GM21515 (cell line): Measurements from ENCODE around the gene SHISAL1.

Source experiments
- ATAC-seq: cut with Tn5 transposase; IDR thresholded peaks from one replicate; pipeline ENCODE4 v1.9.1; 2021; ENCODE audit not compliant: unreplicated experiment

SHISAL1 gene

GRCh38 chr22:44312766-44313165 is at the start of gene SHISAL1:
Gene SHISAL1, minus strand, starts transcription at chr22:44312951. Its CDS starts 12,006 bp downstream, at chr22:44300945.
- no peak for ATAC-seq

- ATAC-seq = no peak
Measured at GRCh38 chr22:44361391-44362126, 48.8 kb upstream of the SHISAL1 start.

DNA sequence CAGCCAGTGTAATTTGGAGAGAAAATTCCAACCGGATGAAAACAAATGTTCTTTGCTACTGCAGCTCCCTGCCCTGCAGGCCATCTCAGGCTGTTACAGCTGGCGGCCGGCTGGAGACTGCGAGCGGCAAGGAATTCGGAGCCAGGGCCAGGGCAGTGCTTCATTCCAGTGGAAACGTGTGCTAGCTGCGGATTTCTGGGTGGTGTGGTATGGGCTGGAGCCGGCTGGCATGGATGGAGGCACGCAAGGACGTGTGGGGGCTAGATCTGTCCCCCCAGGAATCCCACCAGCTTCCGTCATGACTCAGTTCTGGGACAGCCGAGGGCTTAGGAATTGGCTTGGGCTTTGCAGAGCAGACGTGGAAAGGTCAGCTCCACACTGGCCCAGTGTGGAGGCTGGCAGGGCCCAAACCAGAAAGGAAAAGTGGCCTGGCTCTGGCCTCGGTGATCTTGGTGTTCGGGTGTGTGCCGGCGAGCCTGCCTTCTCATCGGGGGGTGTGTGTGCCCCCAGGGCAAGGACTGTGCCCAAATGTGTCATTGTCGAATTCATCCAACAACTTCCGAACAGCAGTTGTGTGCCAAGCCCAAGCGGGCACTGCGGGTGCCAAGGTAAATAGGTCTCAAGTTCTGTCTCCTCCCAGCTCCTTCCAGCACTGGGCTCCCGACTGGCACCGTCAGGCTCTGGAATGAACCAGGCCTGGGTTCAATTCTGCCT is 48.1 kb upstream of the SHISAL1 start:
- ATAC-seq = no peak

DNA sequence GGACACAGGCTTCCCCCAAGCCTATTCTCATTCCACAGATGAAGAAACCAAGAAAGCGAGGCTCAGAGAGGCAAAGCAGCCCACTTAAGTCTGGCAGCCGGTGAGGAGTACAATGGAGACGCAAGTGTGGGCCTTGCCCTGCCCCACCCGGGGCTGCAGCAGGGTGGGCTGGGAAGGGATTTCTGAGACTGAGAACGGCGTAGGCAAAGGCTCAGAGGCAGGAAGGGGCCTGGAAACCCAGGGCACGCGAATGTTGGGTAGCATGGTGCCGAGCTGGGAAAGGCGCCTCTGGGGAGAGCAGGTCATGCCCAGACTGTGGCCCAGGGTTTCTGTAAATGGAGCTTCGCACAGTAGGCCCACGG is 47.5 kb upstream of the SHISAL1 start:
- ATAC-seq = no peak

DNA sequence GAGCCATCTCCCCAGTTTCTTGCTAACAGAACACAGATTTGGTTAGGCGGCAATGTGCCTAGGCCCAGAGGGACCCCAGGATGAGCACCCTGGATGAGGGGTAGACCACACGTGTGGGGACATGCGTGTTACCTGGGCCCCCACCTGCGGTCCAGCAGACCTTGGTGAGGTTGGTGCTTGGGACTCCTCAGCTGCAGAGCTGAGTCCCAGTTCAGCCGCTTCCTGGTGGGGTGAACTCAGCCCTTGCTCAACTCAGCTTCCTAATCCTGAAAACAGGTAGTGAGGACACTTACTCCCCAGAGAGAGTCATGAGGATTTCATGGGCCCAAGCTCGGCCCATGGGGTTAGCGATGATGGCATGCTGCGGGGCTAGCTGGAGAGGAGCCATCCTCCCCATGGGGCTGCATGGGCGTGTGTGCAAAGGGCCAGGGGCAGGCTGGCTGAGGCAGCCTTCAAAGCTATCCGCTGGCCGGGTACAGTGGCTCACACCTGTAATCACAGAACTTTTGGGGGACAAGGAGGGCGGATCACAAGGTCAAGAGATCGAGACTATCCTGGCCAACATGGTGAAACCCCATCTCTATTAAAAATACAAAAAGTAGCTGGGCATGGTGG is 46.9 kb upstream of the SHISAL1 start:
- ATAC-seq = no peak

DNA sequence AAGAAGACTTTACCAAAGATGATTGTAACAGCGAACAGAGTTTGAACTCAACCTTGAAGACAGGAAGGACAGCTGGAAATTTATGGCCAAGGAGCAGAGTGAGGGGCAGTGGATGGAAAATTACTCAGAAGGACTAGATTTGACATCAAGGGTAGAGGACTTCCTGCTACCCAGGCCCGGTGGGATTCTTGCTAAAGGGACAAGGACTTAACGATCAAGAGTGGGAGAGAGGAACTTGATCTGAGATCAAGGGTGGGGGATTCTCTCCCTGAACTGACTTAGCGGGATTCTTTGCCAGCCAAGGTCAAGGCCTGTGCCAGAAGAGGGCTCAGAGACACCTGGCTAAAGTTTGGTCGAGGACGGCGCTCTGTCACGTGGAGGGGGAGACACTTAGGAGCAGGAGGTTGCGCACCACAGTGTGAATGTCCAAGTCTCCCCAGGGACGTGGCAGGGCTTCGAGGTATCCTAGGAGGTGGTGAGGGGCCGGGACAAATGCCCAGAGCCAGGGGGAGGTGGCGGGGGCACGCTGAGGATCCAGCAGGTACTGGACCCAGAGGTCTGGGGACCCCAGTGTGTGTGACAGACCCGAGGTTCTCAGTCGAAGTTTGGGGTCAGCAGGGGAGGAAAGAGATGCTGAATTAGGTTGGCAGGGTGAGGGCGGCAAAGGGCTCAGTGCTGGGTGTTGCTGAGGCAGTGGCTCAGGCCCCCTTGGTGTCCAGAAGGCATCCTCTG is 46.1 kb upstream of the SHISAL1 start:
- no peak for ATAC-seq

GRCh38 chr22:44357966-44358465 is 45.3 kb upstream of the SHISAL1 start:
- ATAC-seq = no peak

DNA sequence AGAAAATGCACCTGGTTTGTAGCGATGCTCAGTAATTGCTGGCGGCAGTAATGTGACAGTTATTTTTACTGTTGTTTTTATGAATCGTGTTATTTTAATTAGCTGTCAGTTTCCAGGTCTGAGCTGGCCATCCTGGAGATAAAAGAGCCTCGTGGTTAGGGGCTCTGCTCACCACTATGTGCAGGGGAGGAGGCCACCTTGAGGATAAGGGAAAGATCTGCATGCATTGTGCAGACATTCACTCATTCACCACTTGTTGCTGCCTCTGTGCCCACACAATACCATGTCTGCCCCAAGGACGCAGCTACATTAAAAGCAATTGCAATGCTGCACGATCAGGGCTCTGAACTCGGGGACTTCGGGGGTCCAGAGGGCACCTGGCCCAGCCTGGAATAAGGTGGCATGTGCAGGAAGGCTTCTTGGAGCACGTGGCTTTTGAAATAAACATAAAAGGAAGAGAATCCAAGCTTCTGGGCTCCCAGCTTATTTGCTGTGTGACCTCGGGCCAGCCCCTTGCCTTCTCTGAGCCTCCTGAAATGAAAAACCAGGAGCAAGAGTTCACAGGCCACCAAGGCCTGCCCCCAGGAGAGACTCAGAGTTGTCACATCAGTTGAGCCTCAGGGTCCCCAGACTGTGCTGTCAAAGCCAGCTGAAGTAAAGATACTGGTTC is 44.7 kb upstream of the SHISAL1 start:
- ATAC-seq = no peak

- ATAC-seq = no peak
Measured at GRCh38 chr22:44355716-44356070, 42.9 kb upstream of the SHISAL1 start.

DNA sequence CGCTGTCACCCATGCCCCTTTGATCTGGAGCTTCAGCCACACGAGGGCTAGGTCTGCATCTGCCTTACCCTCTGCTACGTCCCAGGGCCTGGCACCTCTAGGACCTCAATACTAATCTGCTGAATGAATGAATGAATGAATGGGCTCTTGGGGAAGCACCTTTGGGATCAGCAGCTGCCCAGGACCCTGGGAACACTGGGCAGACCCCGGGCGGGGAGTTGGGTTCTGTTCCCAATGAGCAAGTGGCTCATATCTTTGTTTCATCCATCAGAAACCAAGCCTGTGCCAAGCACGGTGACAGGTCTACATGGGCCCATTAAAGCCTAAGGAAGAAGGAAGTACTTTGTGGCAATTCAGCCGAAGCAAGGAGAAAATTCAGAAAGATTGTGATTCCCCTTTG is 41.5 kb upstream of the SHISAL1 start:
- ATAC-seq = no peak

DNA sequence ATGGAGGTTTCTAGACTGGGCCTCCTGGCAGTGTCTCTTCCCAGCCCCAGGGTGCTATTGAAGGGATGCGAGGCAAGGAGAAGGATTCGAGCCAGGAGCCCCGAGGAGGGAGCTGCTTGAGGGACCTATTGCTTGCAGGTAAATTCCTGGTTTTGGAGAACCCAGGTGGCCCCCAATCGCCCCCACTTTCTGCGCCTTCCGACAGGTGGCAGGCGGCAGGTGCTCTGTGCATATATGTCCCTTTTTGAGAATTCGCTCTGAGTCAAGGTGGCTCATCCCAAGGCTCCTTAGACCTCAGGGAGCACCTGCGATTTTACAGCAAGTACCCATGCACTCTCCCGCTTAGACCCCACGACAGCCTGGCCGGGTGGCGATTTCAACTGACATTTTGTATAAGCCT is 40.3 kb upstream of the SHISAL1 start:
- ATAC-seq = no peak

DNA sequence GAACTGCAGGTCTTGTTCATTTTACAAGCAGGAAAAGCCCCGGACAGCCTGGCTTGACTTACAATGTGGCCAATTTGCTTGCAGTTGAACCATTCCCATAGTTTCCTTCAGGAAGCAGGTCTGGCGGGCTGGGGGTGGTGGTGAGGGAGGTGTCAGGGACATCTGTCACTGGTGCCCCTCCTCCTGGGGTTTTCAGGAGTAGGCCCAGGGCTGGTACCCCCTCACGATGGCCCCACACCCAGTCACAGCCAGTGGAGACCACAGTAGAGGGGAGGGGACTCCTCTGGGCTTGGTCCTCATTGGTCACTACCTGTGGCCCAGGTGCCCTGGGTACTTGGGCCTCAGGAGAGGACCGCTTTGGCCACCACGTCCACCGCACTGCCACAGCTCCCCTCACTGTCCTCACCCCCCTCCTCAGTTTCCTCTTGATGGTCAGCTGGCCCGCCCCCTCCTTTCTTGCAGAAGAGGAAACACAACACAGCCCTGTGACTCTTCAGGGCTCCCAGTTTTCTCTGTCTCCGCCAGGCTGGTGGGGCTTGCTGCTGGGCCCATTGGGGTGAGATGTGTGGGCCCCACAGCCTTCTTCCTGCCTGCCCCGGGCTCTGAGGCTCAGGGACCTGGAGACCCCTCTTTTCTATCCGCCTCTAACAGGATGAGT is 39.8 kb upstream of the SHISAL1 start:
- no peak for ATAC-seq

- ATAC-seq = no peak
Measured at GRCh38 chr22:44351685-44352377, 39.1 kb upstream of the SHISAL1 start.

DNA sequence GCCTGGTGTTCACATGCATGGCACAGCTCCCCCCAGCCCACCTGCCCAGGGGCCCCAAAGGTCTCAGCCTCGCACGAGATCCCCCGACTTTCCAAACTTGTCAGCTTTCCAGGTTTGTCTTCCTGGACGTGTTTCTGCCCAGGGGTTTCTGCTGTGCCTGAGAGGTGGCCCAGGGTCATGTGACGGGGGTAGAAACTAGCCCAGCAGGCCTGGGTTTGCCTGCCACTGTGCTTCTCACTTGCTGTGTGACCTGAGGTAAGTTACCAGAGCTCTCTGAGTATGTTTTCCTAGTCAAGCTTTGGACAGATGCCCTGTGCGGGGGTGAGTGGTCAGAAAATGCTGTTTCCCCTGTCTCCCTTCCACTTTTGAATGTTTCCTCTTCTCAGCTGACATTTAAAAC is 38.3 kb upstream of the SHISAL1 start:
- ATAC-seq = no peak

GRCh38 chr22:44349594-44349993 is 36.8 kb upstream of the SHISAL1 start:
- no peak for ATAC-seq

DNA sequence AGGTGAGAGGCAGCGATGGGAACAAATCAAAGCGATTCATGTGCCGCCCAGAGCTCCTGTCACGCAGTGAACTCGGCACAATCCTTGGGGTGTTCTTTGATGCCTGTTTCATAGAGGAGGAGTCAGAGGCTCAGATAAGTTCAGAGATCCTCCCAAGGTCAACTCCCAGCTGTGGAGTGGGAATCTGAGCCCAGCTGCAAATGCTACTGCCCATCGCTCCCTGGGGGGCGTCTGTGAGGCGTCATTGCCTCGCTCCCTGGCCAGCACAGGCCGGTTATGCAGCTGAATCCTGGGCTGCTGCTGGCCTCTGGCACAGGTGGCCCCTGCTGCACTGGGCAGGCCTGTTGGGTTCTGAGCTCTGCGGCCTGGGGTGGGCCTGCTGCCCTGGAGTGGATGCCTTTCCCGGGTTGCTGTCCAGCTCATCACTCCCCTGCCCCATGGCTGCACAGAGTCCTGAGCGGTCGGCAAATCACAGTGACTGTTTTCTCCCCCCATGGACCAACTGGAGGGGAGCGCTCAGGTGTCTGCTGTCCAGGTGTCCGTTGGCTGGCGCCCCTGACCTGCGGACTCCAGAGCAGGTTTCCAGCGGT is 36.3 kb upstream of the SHISAL1 start:
- no peak for ATAC-seq

GRCh38 chr22:44347549-44347948 is 34.8 kb upstream of the SHISAL1 start:
- no peak for ATAC-seq

DNA sequence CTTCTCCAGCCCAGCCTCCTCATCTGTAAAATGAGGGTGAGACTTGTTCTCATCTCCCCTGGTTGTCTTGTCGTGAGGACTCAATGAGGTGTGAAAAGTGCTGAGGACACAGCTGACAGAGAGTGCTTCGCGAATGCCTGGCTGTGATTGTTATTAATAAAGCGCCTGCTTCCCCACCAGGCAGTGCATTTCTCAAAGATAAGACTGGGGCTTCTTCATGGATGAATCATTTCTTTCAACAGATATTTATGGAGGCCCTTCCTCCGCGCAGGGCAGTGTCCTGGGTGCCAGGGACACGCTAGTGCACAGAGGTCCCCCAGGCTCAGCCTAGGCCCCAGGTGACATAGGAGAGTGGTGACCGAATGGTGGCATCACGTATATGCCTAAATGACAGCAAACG is 34.3 kb upstream of the SHISAL1 start:
- no peak for ATAC-seq

GRCh38 chr22:44345872-44346271 is 33.1 kb upstream of the SHISAL1 start:
- no peak for ATAC-seq
